H9 (cell line): ENCODE data around the gene LRRIQ4. TPM values are rescaled to one million over a fixed set of nuclear protein-coding genes. Genes with fewer than 3 reads are reported as not detected.

Experiments
- DNase-seq: peaks from one replicate; pipeline ENCODE4 v3.0.0-alpha.2; 2017
- H2AFZ ChIP-seq: one replicate; pipeline ENCODE4 v1.6.1; 2013; ENCODE audit warnings: mild to moderate bottlenecking, low read length, control low read depth, moderate library complexity
- H2AK5ac ChIP-seq: 2 replicates; pipeline ENCODE4 v1.6.1; 2013; ENCODE audit warnings: low read length, control low read depth, mixed read lengths; ENCODE audit not compliant: insufficient read length
- H2BK120ac ChIP-seq: one replicate; pipeline ENCODE4 v1.6.1; 2013; ENCODE audit warnings: low read depth, mild to moderate bottlenecking, low read length, control low read depth, inconsistent platforms; ENCODE audit not compliant: poor library complexity, severe bottlenecking
- H2BK12ac ChIP-seq: 2 replicates; pipeline ENCODE4 v1.6.1; 2013; ENCODE audit warnings: low read length, control low read depth, mixed read lengths, low read depth; ENCODE audit not compliant: insufficient read length
- H2BK15ac ChIP-seq: 2 replicates; pipeline ENCODE4 v1.6.1; 2013; ENCODE audit warnings: low read depth, low read length, control low read depth
- H2BK20ac ChIP-seq: one replicate; pipeline ENCODE4 v1.6.1; 2013; ENCODE audit warnings: low read depth, mild to moderate bottlenecking, low read length, control low read depth, inconsistent platforms; ENCODE audit not compliant: poor library complexity, severe bottlenecking
- H2BK5ac ChIP-seq: 2 replicates; pipeline ENCODE4 v1.6.1; 2013; ENCODE audit warnings: low read length, control low read depth, mixed read lengths; ENCODE audit not compliant: insufficient read length
- H3K14ac ChIP-seq: 2 replicates; pipeline ENCODE4 v1.6.1; 2013; ENCODE audit warnings: low read length, control low read depth; ENCODE audit not compliant: insufficient read depth
- H3K18ac ChIP-seq: 2 replicates; pipeline ENCODE4 v1.6.1; 2013; ENCODE audit warnings: low read depth, mild to moderate bottlenecking, mixed read lengths, low read length, control low read depth; ENCODE audit not compliant: insufficient read length
- H3K23ac ChIP-seq: 2 replicates; pipeline ENCODE4 v1.6.1; 2013; ENCODE audit warnings: low read length, control low read depth, mixed read lengths, low read depth; ENCODE audit not compliant: insufficient read length
- H3K23me2 ChIP-seq: 2 replicates; pipeline ENCODE4 v1.6.1; 2013; ENCODE audit warnings: low read depth, mild to moderate bottlenecking, mixed read lengths, low read length, control low read depth; ENCODE audit not compliant: insufficient read length, poor library complexity, severe bottlenecking
- H3K27ac ChIP-seq: 2 replicates; pipeline ENCODE4 v1.5.1; 2013; ENCODE audit warnings: low read length, control low read depth, mixed read lengths, low read depth; ENCODE audit not compliant: insufficient read length
- H3K27me3 ChIP-seq: 2 replicates; pipeline ENCODE4 v1.6.1; 2013; ENCODE audit warnings: low read length, control low read depth, inconsistent platforms; ENCODE audit not compliant: insufficient read depth
- H3K4ac ChIP-seq: 2 replicates; pipeline ENCODE4 v1.6.1; 2013; ENCODE audit warnings: low read depth, mild to moderate bottlenecking, control low read depth, inconsistent platforms, low read length, moderate library complexity
- H3K4me1 ChIP-seq: 2 replicates; pipeline ENCODE4 v1.6.1; 2013; ENCODE audit warnings: low read length, control low read depth, inconsistent platforms; ENCODE audit not compliant: insufficient read depth
- H3K4me2 ChIP-seq: 2 replicates; pipeline ENCODE4 v1.6.1; 2013; ENCODE audit warnings: low read length, control low read depth, mixed read lengths; ENCODE audit not compliant: insufficient read length, insufficient read depth
- H3K56ac ChIP-seq: 2 replicates; pipeline ENCODE4 v1.6.1; 2013; ENCODE audit warnings: low read depth, mild to moderate bottlenecking, mixed read lengths, low read length, control low read depth; ENCODE audit not compliant: insufficient read length
- H3K79me1 ChIP-seq: 2 replicates; pipeline ENCODE4 v1.6.1; 2013; ENCODE audit warnings: low read depth, mild to moderate bottlenecking, moderate library complexity, low read length, control low read depth, inconsistent platforms; ENCODE audit not compliant: insufficient read depth, poor library complexity, severe bottlenecking
- H3K79me2 ChIP-seq: 2 replicates; pipeline ENCODE4 v1.6.1; 2013; ENCODE audit warnings: low read length, control low read depth, inconsistent platforms; ENCODE audit not compliant: insufficient read depth
- H3K9ac ChIP-seq: 2 replicates; pipeline ENCODE4 v1.6.1; 2013; ENCODE audit warnings: low read length, control low read depth, mixed read lengths; ENCODE audit not compliant: insufficient read length; ENCODE audit errors: extremely low read depth
- H3K9me3 ChIP-seq: one replicate; pipeline ENCODE4 v1.6.1; 2013; ENCODE audit warnings: low read depth, low read length, inconsistent platforms; ENCODE audit not compliant: control insufficient read depth
- H3T11ph ChIP-seq: one replicate; pipeline ENCODE4 v1.6.1; 2013; ENCODE audit warnings: mild to moderate bottlenecking, low read length, control low read depth, inconsistent platforms
- H4K20me1 ChIP-seq: one replicate; pipeline ENCODE4 v1.6.1; 2013; ENCODE audit not compliant: control insufficient read depth, insufficient read length, insufficient read depth
- H4K5ac ChIP-seq: 2 replicates; pipeline ENCODE4 v1.6.1; 2013; ENCODE audit warnings: low read depth, mild to moderate bottlenecking, mixed read lengths, low read length, control low read depth; ENCODE audit not compliant: insufficient read length
- H4K8ac ChIP-seq: replicated peaks from 2 replicates; pipeline ENCODE4 v1.6.1; 2013; ENCODE audit warnings: low read length, control low read depth, mixed read lengths, low read depth; ENCODE audit not compliant: insufficient read length
- H4K91ac ChIP-seq: 2 replicates; pipeline ENCODE4 v1.6.1; 2013; ENCODE audit warnings: low read depth, mild to moderate bottlenecking, moderate library complexity, mixed read lengths, low read length, control low read depth; ENCODE audit not compliant: insufficient read length
- H3K27ac Mint-ChIP-seq, 3 experiments: 2 replicates in 2 of 3; 3 replicates in 1 of 3; pipeline ENCODE4 v1.8.0; 2020 to 2021; ENCODE audit warnings: mixed read lengths in 3 of 3, mild to moderate bottlenecking in 1 of 3, moderate library complexity in 1 of 3
- H3K27me3 Mint-ChIP-seq: 2 replicates; pipeline ENCODE4 v1.8.0; 2021; ENCODE audit warnings: low read depth, mild to moderate bottlenecking, moderate library complexity, mixed read lengths
- H3K36me3 Mint-ChIP-seq, 3 experiments: 2 replicates in 2 of 3; 3 replicates in 1 of 3; pipeline ENCODE4 v1.8.0; 2020 to 2021; ENCODE audit warnings: low read depth in 3 of 3, mixed read lengths in 3 of 3; ENCODE audit not compliant: insufficient read depth in 1 of 3
- H3K4me1 Mint-ChIP-seq, 2 experiments: 2 replicates each; pipeline ENCODE4 v1.8.0; 2020; ENCODE audit warnings: mixed read lengths in 2 of 2
- H3K4me3 Mint-ChIP-seq, 2 experiments: 2 replicates in 1 of 2; 3 replicates in 1 of 2; pipeline ENCODE4 v1.8.0; 2020 to 2021; ENCODE audit warnings: mild to moderate bottlenecking in 2 of 2, mixed read lengths in 2 of 2, moderate library complexity in 1 of 2
- H3K9me3 Mint-ChIP-seq, 2 experiments: 2 replicates in 1 of 2; 3 replicates in 1 of 2; pipeline ENCODE4 v1.8.0; 2020; ENCODE audit warnings: mild to moderate bottlenecking in 2 of 2, mixed read lengths in 2 of 2, moderate library complexity in 1 of 2
- WGBS: extraction: QIAGEN DNeasy Blood & Tissue Kit; methylation state at CpG from one replicate; pipeline ENCODE4 v1.1.7; 2013; ENCODE audit warnings: missing lambda C conversion rate, low lambda C conversion rate, mixed read lengths; ENCODE audit not compliant: insufficient read length; ENCODE audit errors: extremely low coverage; 5-methylcytosine and 5-hydroxymethylcytosine counted together
- total RNA-seq: library from RNA; stranded (reverse); gene quantifications from 2 replicates; pipeline ENCODE4 v1.2.1, GENCODE V29; 2021
- TF ChIP-seq, protein P1 (sequence below): fragments of 200-600 bp; sonication (generic); conservative IDR thresholded peaks from 3 replicates; pipeline ENCODE4 v1.8.0; 2021; ENCODE audit warnings: antibody characterized with exemption, mild to moderate bottlenecking

Gene LRRIQ4
- total RNA-seq, 1 experiment from 2014 or later = not detected

DNA sequence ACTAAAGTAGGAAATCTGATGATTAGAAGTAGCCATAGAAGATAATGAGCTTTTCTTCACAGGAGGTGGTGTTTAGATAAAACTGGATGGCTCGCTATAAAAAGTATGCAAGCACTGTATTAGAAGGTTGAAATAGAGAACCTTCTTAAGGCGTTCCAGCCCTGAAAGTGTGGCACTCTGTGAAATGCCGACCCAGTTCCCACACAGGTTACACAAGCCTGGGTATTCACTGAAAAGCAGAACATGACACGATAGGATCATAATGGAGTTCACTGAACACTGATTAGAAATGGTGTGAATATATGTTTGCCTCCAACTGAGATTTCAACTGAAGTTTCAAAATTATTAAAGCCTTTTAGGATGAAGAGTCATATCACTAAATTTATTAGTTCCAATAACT is 15.0 kb downstream of the LRRIQ4 start:
- Mint-ChIP-seq H3K4me3 (no peak overlapping the region), H3K4me1 (no peaks in the 10 kb centered on the region), H3K9me3 (no peaks in the 10 kb centered on the region), H3K27ac (no peak overlapping the region), H3K27me3 (no peaks in the 10 kb centered on the region), H3K36me3 (no peaks in the 10 kb centered on the region)
- no peak overlapping the region for H3K23ac ChIP-seq
- no CpG with 5 or more reads among the region's 4 CpGs for WGBS
- H3K18ac ChIP-seq = no peak overlapping the region
- H2BK20ac ChIP-seq = no peak overlapping the region
- H3K56ac ChIP-seq = no peak overlapping the region
- no peak overlapping the region for H2AK5ac ChIP-seq
- no peak overlapping the region for H3K9ac ChIP-seq
- no peak overlapping the region for H2BK5ac ChIP-seq
- H4K91ac ChIP-seq = no peak overlapping the region
- H3T11ph ChIP-seq = no peak overlapping the region
- no peaks in the 10 kb centered on the region for H3K4me1 ChIP-seq
- H3K14ac ChIP-seq = no peak overlapping the region
- no peak overlapping the region for H3K4ac ChIP-seq
- no peak overlapping the region for H2AFZ ChIP-seq
- H4K8ac ChIP-seq = no peak overlapping the region
- TF ChIP-seq, protein P1, sequence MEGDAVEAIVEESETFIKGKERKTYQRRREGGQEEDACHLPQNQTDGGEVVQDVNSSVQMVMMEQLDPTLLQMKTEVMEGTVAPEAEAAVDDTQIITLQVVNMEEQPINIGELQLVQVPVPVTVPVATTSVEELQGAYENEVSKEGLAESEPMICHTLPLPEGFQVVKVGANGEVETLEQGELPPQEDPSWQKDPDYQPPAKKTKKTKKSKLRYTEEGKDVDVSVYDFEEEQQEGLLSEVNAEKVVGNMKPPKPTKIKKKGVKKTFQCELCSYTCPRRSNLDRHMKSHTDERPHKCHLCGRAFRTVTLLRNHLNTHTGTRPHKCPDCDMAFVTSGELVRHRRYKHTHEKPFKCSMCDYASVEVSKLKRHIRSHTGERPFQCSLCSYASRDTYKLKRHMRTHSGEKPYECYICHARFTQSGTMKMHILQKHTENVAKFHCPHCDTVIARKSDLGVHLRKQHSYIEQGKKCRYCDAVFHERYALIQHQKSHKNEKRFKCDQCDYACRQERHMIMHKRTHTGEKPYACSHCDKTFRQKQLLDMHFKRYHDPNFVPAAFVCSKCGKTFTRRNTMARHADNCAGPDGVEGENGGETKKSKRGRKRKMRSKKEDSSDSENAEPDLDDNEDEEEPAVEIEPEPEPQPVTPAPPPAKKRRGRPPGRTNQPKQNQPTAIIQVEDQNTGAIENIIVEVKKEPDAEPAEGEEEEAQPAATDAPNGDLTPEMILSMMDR = no peak
- no peaks in the 10 kb centered on the region for H3K27me3 ChIP-seq
- no peak overlapping the region for H3K4me2 ChIP-seq
- no peaks in the 10 kb centered on the region for H3K23me2 ChIP-seq
- DNase-seq = no peak
- no peaks in the 10 kb centered on the region for H4K20me1 ChIP-seq
- no peaks in the 10 kb centered on the region for H3K9me3 ChIP-seq
- H4K5ac ChIP-seq = no peak overlapping the region
- H2BK15ac ChIP-seq = no peak overlapping the region
- H2BK120ac ChIP-seq = no peak overlapping the region
- no peaks in the 10 kb centered on the region for H3K79me2 ChIP-seq
- no peaks in the 10 kb centered on the region for H3K79me1 ChIP-seq
- H2BK12ac ChIP-seq = no peak overlapping the region
- no peak overlapping the region for H3K27ac ChIP-seq
